Esophagus squamous epithelium (tissue), 4 donors: Measurements from ENCODE around the gene PSMC3IP.

ENCODE experiments used
- CTCF ChIP-seq, 6 experiments: fragments of 450-650 bp in 4 of 6; fragments of 200-600 bp in 2 of 6; sonication (generic) in 2 of 6; IDR thresholded peaks; one replicate each; pipeline ENCODE4 v1.5.1; 2016 to 2019; ENCODE audit warnings: antibody characterized with exemption in 6 of 6, mild to moderate bottlenecking in 4 of 6, moderate library complexity in 4 of 6
- POLR2A ChIP-seq, 4 donors: fragments of 450-650 bp; IDR thresholded peaks; one replicate each; pipeline ENCODE4 v1.6.1; 2017; ENCODE audit warnings: antibody characterized with exemption in 4 of 4, mild to moderate bottlenecking in 4 of 4, moderate library complexity in 3 of 4

- no peak for TF ChIP-seq CTCF (IDR thresholded peaks at IDR 0.05)
- TF ChIP-seq POLR2A (IDR thresholded peaks at IDR 0.05), result no peak
Measured at GRCh38 chr17:42590886-42591285, 13.4 kb upstream of the PSMC3IP start.
